ENCODE measurements around the gene MEGF8.

Gene MEGF8

GRCh38 chr19:42349378-42350107 lies 24.1 kb downstream of the MEGF8 start:
- no peak for TF ChIP-seq CTCF (conservative IDR thresholded peaks at IDR 0.05; ENCODE audit: low read length)
- no peak overlapping the region for H3K4me3 ChIP-seq (ENCODE audit: low read length)
- DNase-seq (ENCODE audit: low read depth) = no peak

GRCh38 chr19:42350417-42350816 lies 25.0 kb downstream of the MEGF8 start:
- no peak overlapping the region for H3K4me3 ChIP-seq (ENCODE audit: low read length)
- no peak for DNase-seq (ENCODE audit: low read depth)
- TF ChIP-seq CTCF (conservative IDR thresholded peaks at IDR 0.05; ENCODE audit: low read length) = no peak

- no peak for DNase-seq (ENCODE audit: low read depth)
- H3K4me3 ChIP-seq (ENCODE audit: low read length) = no peak overlapping the region
- TF ChIP-seq CTCF (conservative IDR thresholded peaks at IDR 0.05; ENCODE audit: low read length) = no peak
These were observed 25.8 kb downstream of the MEGF8 start for GRCh38 chr19:42351079-42351735.

GRCh38 chr19:42352301-42353259 lies 27.1 kb downstream of the MEGF8 start:
- TF ChIP-seq CTCF (conservative IDR thresholded peaks at IDR 0.05; ENCODE audit: low read length) = no peak
- H3K4me3 ChIP-seq (ENCODE audit: low read length) = no peak overlapping the region
- peak; percentile 15 for DNase-seq (ENCODE audit: low read depth)

GRCh38 chr19:42353341-42354015 lies 28.0 kb downstream of the MEGF8 start:
- no peak for TF ChIP-seq CTCF (conservative IDR thresholded peaks at IDR 0.05; ENCODE audit: low read length)
- no peak overlapping the region for H3K4me3 ChIP-seq (ENCODE audit: low read length)

GRCh38 chr19:42355896-42356295 lies 30.5 kb downstream of the MEGF8 start:
- no peak for TF ChIP-seq CTCF (conservative IDR thresholded peaks at IDR 0.05; ENCODE audit: low read length)
- no peak for DNase-seq (ENCODE audit: low read depth)
- no peak overlapping the region for H3K4me3 ChIP-seq (ENCODE audit: low read length)

More at GRCh38 chr19:42353341-42354015, 28.0 kb downstream of the MEGF8 start:
- DNase-seq (ENCODE audit: low read depth) = no peak

Data from AG10803 (cell line).